GM10266 (cell line): ENCODE data around the gene KIRREL1.

Experiments used
- DNase-seq: peaks from one replicate; pipeline ENCODE4 v3.0.0; 2012; ENCODE audit errors: extremely low spot score
- CTCF ChIP-seq: IDR thresholded peaks from 2 replicates; pipeline ENCODE4 v1.5.1; 2012; ENCODE audit warnings: mild to moderate bottlenecking, low read depth; ENCODE audit not compliant: control insufficient read depth, insufficient read depth; ENCODE audit errors: missing control alignments

The KIRREL1 gene

GRCh38 chr1:158087320-158087927 is 94.0 kb downstream of the KIRREL1 start:
- TF ChIP-seq CTCF: peak; percentile 78
- peak; percentile 66 for DNase-seq

- no peak for TF ChIP-seq CTCF
- no peak for DNase-seq
Measured at GRCh38 chr1:158089476-158089875, 96.0 kb downstream of the KIRREL1 start.

- TF ChIP-seq CTCF: no peak
Measured at GRCh38 chr1:158089925-158090637, 96.6 kb downstream of the KIRREL1 start.

GRCh38 chr1:158093376-158093775 is 99.9 kb downstream of the KIRREL1 start:
- no peak for TF ChIP-seq CTCF
- DNase-seq: no peak

More at GRCh38 chr1:158089925-158090637, 96.6 kb downstream of the KIRREL1 start:
- DNase-seq: no peak

GRCh38 chr1:158094571-158094970 is 101.1 kb downstream of the KIRREL1 start:
- DNase-seq: no peak
- no peak for TF ChIP-seq CTCF

GRCh38 chr1:158095737-158096335 is 102.4 kb downstream of the KIRREL1 start:
- TF ChIP-seq CTCF: peak; percentile 65
- DNase-seq: peak; percentile 71

- DNase-seq: no peak
- TF ChIP-seq CTCF: no peak
Measured at GRCh38 chr1:158098256-158098655, 104.8 kb downstream of the KIRREL1 start.
